ENCODE data around the gene CRNN. TPM values are rescaled to one million over a fixed set of nuclear protein-coding genes. Genes with fewer than 3 reads are reported as not detected.

The CRNN gene
- polyA plus RNA-seq, 1 donor from 2014 or later: not detected

GRCh38 chr1:152461544-152461943 lies 47.5 kb upstream of the CRNN start:
- H3K9ac ChIP-seq (ENCODE audit: low read length): no peak overlapping the region

GRCh38 chr1:152460529-152460899 lies 46.5 kb upstream of the CRNN start:
- Histone ChIP-seq H3K9me3 (ENCODE audit: low read length) (no peaks in the 10 kb centered on the region), H3K4me2 (ENCODE audit: low read length) (no peak overlapping the region), H3K4me3 (ENCODE audit: low read length) (no peak overlapping the region), H2AFZ (ENCODE audit: low read depth, low read length) (no peak overlapping the region), H3K9me2 (ENCODE audit: insufficient read depth, low read length) (no peaks in the 10 kb centered on the region), H3K27ac (ENCODE audit: low read length) (no peak overlapping the region), H3K9ac (ENCODE audit: low read length) (no peak overlapping the region), H3K36me3 (ENCODE audit: insufficient read depth, low read length) (no peaks in the 10 kb centered on the region), H3K79me2 (replicated peaks; ENCODE audit: insufficient read depth, low read length) (no peaks in the 10 kb centered on the region), H3K27me3 (ENCODE audit: insufficient read depth, low read depth, low read length) (no peaks in the 10 kb centered on the region), H4K20me1 (ENCODE audit: insufficient read depth) (no peaks in the 10 kb centered on the region), H3F3A (ENCODE audit: insufficient read depth, low read length, poor library complexity, severe bottlenecking) (no peaks in the 10 kb centered on the region)
- TF ChIP-seq MXI1 (conservative IDR thresholded peaks at IDR 0.05; ENCODE audit: poor library complexity, severe bottlenecking) (no peak), TAF1 (IDR thresholded peaks at IDR 0.05; ENCODE audit: low read depth) (no peak), EZH2 (IDR thresholded peaks at IDR 0.05; ENCODE audit: borderline replicate concordance, insufficient read depth, low read length, poor library complexity, severe bottlenecking) (no peak), EP300 (conservative IDR thresholded peaks at IDR 0.05; ENCODE audit: poor library complexity, severe bottlenecking) (no peak), RAD21 (conservative IDR thresholded peaks at IDR 0.05) (no peak), POLR2AphosphoS5 (IDR thresholded peaks at IDR 0.05) (no peak), REST (IDR thresholded peaks at IDR 0.05; ENCODE audit: borderline replicate concordance) (no peak)
- TF ChIP-seq, protein P1, sequence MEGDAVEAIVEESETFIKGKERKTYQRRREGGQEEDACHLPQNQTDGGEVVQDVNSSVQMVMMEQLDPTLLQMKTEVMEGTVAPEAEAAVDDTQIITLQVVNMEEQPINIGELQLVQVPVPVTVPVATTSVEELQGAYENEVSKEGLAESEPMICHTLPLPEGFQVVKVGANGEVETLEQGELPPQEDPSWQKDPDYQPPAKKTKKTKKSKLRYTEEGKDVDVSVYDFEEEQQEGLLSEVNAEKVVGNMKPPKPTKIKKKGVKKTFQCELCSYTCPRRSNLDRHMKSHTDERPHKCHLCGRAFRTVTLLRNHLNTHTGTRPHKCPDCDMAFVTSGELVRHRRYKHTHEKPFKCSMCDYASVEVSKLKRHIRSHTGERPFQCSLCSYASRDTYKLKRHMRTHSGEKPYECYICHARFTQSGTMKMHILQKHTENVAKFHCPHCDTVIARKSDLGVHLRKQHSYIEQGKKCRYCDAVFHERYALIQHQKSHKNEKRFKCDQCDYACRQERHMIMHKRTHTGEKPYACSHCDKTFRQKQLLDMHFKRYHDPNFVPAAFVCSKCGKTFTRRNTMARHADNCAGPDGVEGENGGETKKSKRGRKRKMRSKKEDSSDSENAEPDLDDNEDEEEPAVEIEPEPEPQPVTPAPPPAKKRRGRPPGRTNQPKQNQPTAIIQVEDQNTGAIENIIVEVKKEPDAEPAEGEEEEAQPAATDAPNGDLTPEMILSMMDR (IDR thresholded peaks at IDR 0.05; ENCODE audit: poor library complexity, severe bottlenecking): no peak

More at GRCh38 chr1:152461544-152461943, 47.5 kb upstream of the CRNN start:
- H3K27me3 ChIP-seq (ENCODE audit: insufficient read depth, low read depth, low read length): no peaks in the 10 kb centered on the region
- TF ChIP-seq TAF1 (IDR thresholded peaks at IDR 0.05; ENCODE audit: low read depth) (no peak), SMC3 (conservative IDR thresholded peaks at IDR 0.05; ENCODE audit: poor library complexity) (no peak), POLR2AphosphoS5 (IDR thresholded peaks at IDR 0.05) (no peak), EP300 (conservative IDR thresholded peaks at IDR 0.05; ENCODE audit: poor library complexity, severe bottlenecking) (no peak), REST (IDR thresholded peaks at IDR 0.05; ENCODE audit: borderline replicate concordance) (no peak), RAD21 (conservative IDR thresholded peaks at IDR 0.05) (no peak), MXI1 (conservative IDR thresholded peaks at IDR 0.05; ENCODE audit: poor library complexity, severe bottlenecking) (no peak), EZH2 (IDR thresholded peaks at IDR 0.05; ENCODE audit: borderline replicate concordance, insufficient read depth, low read length, poor library complexity, severe bottlenecking) (no peak)
- TF ChIP-seq, protein P1 (IDR thresholded peaks at IDR 0.05; ENCODE audit: poor library complexity, severe bottlenecking): no peak
- no peak overlapping the region for H3K4me3 ChIP-seq (ENCODE audit: low read length)
- H3F3A ChIP-seq (ENCODE audit: insufficient read depth, low read length, poor library complexity, severe bottlenecking): no peaks in the 10 kb centered on the region
- H3K79me2 ChIP-seq (replicated peaks; ENCODE audit: insufficient read depth, low read length): no peaks in the 10 kb centered on the region
- H2AFZ ChIP-seq (ENCODE audit: low read depth, low read length): no peak overlapping the region
- H3K4me2 ChIP-seq (ENCODE audit: low read length): no peak overlapping the region
- no peak overlapping the region for H3K27ac ChIP-seq (ENCODE audit: low read length)
- no peaks in the 10 kb centered on the region for H3K36me3 ChIP-seq (ENCODE audit: insufficient read depth, low read length)
- H3K9me3 ChIP-seq (ENCODE audit: low read length): no peaks in the 10 kb centered on the region
- H3K9me2 ChIP-seq (ENCODE audit: insufficient read depth, low read length): no peaks in the 10 kb centered on the region
- no peaks in the 10 kb centered on the region for H4K20me1 ChIP-seq (ENCODE audit: insufficient read depth)

Data from neural cell (in vitro differentiated cells).